Parathyroid adenoma (tissue), 2 donors: ENCODE measurements around the gene SERPINF2.
A peak's percentile ranks its signal among the peaks of the same experiment; 100 is the strongest.

ENCODE experiments used
- H2AFZ ChIP-seq: fragments of 300-600 bp; sonication (generic); one replicate; pipeline ENCODE4 v1.7.0; 2017; ENCODE audit warnings: antibody characterized with exemption, mild to moderate bottlenecking
- H3K27ac ChIP-seq: fragments of 300-600 bp; sonication (generic); one replicate; pipeline ENCODE4 v1.7.0; 2017
- H3K27me3 ChIP-seq: fragments of 300-600 bp; sonication (generic); one replicate; pipeline ENCODE4 v1.7.0; 2017; ENCODE audit warnings: low read length; ENCODE audit not compliant: control insufficient read depth, insufficient read depth
- H3K36me3 ChIP-seq: fragments of 300-600 bp; sonication (generic); one replicate; pipeline ENCODE4 v1.7.0; 2017; ENCODE audit warnings: low read length; ENCODE audit not compliant: control insufficient read depth, insufficient read depth
- H3K4me1 ChIP-seq: fragments of 300-600 bp; sonication (generic); one replicate; pipeline ENCODE4 v1.7.0; 2017; ENCODE audit warnings: control low read depth
- H3K4me2 ChIP-seq: fragments of 300-600 bp; sonication (generic); one replicate; pipeline ENCODE4 v1.7.0; 2017; ENCODE audit warnings: low read length
- H3K4me3 ChIP-seq: fragments of 300-600 bp; sonication (generic); one replicate; pipeline ENCODE4 v1.7.0; 2017; ENCODE audit warnings: low read depth, low read length
- H3K79me2 ChIP-seq: fragments of 300-600 bp; sonication (generic); one replicate; pipeline ENCODE4 v1.7.0; 2017; ENCODE audit warnings: control low read depth
- H3K9ac ChIP-seq: fragments of 300-600 bp; sonication (generic); one replicate; pipeline ENCODE4 v1.7.0; 2017; ENCODE audit warnings: mild to moderate bottlenecking
- H3K9me3 ChIP-seq: fragments of 300-600 bp; sonication (generic); one replicate; pipeline ENCODE4 v1.7.0; 2017; ENCODE audit warnings: low read length; ENCODE audit not compliant: control insufficient read depth
- TF ChIP-seq, protein P1 (sequence below): fragments of 300-600 bp; sonication (generic); IDR thresholded peaks from one replicate; pipeline ENCODE4 v1.7.0; 2017; ENCODE audit warnings: antibody characterized with exemption, mild to moderate bottlenecking
- donor health status: primary hyperparathyroidism.

The SERPINF2 gene

DNA sequence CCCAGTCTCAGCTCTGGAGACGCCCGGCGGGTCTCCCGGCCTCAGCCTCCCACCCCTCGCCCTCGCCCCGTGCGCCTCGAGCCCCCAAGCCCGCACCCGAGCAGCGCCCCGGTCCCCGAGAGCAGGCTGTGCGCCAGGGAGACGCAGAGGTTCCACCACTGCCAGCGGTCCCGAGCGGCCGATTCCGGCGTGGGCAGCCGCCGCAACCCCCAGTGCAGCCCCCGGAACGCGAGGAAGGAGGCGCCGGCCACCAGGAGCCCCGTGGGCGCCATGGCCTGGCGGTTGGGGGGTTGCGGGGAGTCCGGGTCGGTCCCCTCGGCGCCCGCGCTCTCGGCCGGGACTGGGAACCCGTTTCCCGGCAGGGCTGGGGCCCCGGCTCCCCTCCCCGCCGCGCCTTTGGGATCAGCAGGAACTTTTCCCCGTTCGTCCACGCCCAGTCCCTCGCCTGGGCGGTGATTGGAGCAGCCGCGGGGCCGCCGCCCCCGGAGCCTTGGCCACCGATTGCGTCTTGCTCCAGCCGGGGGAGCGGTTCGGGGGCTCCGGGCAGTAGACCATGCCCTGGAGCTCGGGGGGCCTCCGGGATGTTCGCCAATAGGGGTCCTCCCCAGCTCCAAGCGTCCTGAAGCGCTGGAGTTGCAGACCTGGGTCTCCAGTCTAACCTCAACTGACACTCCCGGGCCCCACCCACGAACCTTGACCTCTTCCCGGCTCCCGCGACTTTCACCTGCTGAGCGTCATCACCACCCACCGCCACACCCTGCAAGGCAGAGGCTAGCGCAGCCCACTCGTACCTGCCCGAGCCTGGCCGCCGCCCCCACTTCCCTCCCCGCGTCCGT is 32.5 kb upstream of the SERPINF2 start, which contains the start of gene TLCD2:
TLCD2 (minus strand) TSS at position 407 of the 836 bp plus-strand sequence; CDS start at position 272, 135 bp downstream.
- Histone ChIP-seq H3K9me3 (no peaks in the 10 kb centered on the region), H3K4me2 (peak within 1 kb of the TSS; percentile 97), H3K79me2 (peaks cover 8% of the 10 kb centered on the region), H3K4me3 (peak within 1 kb of the TSS; percentile 63), H3K9ac (peak within 1 kb of the TSS; percentile 68), H3K4me1 (peaks cover 15% of the 10 kb centered on the region), H3K27me3 (no peaks in the 10 kb centered on the region), H3K27ac (peak within 1 kb of the TSS; percentile 22), H2AFZ (peak within 1 kb of the TSS; percentile 94), H3K36me3 (no peaks in the 10 kb centered on the region)
- TF ChIP-seq, protein P1, sequence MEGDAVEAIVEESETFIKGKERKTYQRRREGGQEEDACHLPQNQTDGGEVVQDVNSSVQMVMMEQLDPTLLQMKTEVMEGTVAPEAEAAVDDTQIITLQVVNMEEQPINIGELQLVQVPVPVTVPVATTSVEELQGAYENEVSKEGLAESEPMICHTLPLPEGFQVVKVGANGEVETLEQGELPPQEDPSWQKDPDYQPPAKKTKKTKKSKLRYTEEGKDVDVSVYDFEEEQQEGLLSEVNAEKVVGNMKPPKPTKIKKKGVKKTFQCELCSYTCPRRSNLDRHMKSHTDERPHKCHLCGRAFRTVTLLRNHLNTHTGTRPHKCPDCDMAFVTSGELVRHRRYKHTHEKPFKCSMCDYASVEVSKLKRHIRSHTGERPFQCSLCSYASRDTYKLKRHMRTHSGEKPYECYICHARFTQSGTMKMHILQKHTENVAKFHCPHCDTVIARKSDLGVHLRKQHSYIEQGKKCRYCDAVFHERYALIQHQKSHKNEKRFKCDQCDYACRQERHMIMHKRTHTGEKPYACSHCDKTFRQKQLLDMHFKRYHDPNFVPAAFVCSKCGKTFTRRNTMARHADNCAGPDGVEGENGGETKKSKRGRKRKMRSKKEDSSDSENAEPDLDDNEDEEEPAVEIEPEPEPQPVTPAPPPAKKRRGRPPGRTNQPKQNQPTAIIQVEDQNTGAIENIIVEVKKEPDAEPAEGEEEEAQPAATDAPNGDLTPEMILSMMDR: peak; percentile 11

DNA sequence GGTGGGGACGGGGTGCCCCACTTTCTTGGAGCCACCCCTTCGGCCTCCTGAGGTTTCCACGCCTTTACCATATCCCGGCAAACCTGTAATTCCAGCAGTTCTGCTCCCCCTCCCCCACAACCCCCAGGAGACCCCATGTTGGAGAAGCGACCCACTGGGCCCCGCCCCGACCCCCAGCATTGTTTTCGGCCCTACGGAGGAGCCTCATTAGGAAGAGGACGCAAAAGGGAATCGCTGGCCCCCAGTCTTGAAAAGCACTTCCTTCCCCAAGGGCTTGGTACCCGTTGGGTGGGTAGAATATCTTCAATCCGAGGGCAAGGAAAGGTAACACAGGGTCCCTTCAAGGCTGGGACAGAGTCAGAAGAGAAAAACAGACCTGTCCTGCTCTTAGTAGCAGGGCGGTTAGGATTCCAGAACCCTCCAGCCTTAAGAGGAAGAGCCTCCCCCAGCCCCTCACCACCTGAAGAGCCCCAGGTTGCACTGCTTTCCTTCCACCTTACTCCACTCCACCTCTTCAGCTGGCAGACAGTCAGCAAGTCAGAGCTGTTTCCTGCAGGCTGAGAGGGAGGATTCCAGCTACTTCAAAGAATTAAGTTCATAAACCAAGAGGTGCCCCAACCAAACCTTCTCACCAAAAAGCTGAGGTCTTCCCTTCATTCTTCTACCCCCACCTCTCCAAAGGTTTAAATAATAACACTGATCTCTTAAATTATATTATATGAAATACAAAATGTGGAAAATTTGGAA is 31.7 kb upstream of the SERPINF2 start:
- peak overlapping the region; percentile 63 for H3K4me3 ChIP-seq
- H3K9ac ChIP-seq: no peak overlapping the region
- TF ChIP-seq, protein P1: no peak
- peak overlapping the region; percentile 94 for H2AFZ ChIP-seq
- no peaks in the 10 kb centered on the region for H3K27me3 ChIP-seq
- peaks cover 15% of the 10 kb centered on the region for H3K4me1 ChIP-seq
- H3K4me2 ChIP-seq: peak overlapping the region; percentile 97
- H3K27ac ChIP-seq: peak overlapping the region; percentile 22
- peaks cover 8% of the 10 kb centered on the region for H3K79me2 ChIP-seq
- H3K9me3 ChIP-seq: no peaks in the 10 kb centered on the region
- no peaks in the 10 kb centered on the region for H3K36me3 ChIP-seq

DNA sequence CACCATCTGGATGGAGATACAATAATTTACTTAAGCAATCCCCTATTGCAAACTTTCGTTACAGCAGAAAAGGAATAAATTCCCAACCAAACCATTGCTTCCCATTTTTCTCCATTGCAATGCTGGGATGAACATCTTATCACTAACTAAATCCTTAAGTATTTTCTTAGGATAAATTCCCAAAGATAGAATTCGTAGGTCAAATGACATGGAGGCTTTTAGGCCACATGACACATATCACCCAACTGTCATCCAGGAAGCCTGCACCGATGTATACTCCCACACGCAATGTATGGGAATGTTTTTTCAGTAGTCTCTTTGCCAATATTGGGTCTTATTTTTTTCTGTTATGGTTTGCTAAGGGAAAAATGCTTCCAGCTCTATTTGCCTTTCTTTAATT is 30.9 kb upstream of the SERPINF2 start:
- no peak overlapping the region for H2AFZ ChIP-seq
- no peak overlapping the region for H3K27ac ChIP-seq
- TF ChIP-seq, protein P1: no peak
- no peak overlapping the region for H3K4me3 ChIP-seq
- H3K9me3 ChIP-seq: no peaks in the 10 kb centered on the region
- peaks cover 15% of the 10 kb centered on the region for H3K4me1 ChIP-seq
- H3K9ac ChIP-seq: no peak overlapping the region
- H3K79me2 ChIP-seq: peaks cover 8% of the 10 kb centered on the region
- H3K36me3 ChIP-seq: no peaks in the 10 kb centered on the region
- H3K4me2 ChIP-seq: no peak overlapping the region
- no peaks in the 10 kb centered on the region for H3K27me3 ChIP-seq

DNA sequence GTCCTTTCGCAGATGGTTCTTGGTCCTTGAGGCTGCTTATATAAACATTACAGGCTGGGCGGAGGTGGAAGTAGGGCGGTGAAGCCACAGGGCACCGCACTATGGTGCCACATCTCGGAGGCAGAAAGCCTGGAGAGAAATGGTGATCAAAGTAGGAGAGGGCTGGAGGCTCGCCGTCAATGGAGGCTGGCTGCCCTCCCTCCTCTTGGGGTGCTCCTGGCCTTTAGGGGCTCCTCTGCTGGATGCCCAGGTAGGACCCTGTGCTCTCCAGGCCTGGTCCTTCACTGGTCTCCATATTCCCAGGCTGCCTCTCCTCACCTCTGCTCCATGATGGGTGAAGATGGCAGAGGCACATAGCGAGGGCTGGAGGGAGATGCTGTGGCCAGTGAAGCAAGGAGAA is 30.4 kb upstream of the SERPINF2 start:
- H3K79me2 ChIP-seq: peaks cover 8% of the 10 kb centered on the region
- H3K27me3 ChIP-seq: no peaks in the 10 kb centered on the region
- no peak overlapping the region for H3K4me3 ChIP-seq
- H2AFZ ChIP-seq: no peak overlapping the region
- no peaks in the 10 kb centered on the region for H3K36me3 ChIP-seq
- H3K4me2 ChIP-seq: no peak overlapping the region
- H3K9ac ChIP-seq: no peak overlapping the region
- no peak overlapping the region for H3K27ac ChIP-seq
- H3K9me3 ChIP-seq: no peaks in the 10 kb centered on the region
- peaks cover 15% of the 10 kb centered on the region for H3K4me1 ChIP-seq
- TF ChIP-seq, protein P1: no peak
